GM13976 (cell line): ENCODE measurements around the gene NXPH2.
A peak's percentile ranks its signal among the peaks of the same experiment; 100 is the strongest.

Experiments used
- DNase-seq: peaks from one replicate; pipeline ENCODE4 v3.0.0; 2012; ENCODE audit warnings: low spot score
- CTCF ChIP-seq: IDR thresholded peaks from 2 replicates; pipeline ENCODE4 v1.5.1; 2012; ENCODE audit warnings: borderline replicate concordance, mild to moderate bottlenecking; ENCODE audit not compliant: insufficient read depth; ENCODE audit errors: extremely low read depth, missing control alignments, control extremely low read depth
- in situ Hi-C: fragments of 300-500 bp; cut with MboI; formaldehyde crosslinking; loops from one replicate; pipeline ENCODE4 v1.12.0; 2022; ENCODE audit warnings: low sequenced_read_pairs, mixed read lengths, inconsistent platforms; ENCODE audit not compliant: unreplicated experiment

NXPH2 gene

DNA sequence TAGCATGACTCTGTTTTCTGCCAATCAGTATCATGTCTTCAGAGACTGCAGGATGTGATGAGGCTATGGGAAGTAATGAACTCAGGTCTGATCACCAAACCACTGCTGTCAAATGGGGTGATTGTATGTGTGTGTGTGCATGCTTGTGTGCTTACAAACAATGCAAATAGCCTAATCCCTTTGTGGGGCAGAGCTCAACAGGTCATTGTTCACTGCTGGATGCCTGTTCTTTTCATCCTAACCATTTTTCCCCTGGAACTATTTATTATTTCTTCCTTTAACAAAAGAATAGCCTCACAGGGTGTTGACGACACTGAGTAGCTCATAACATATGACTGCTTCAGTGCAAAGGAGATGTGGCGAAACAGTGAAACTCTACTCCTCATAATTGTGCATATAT, 55.9 kb downstream of the NXPH2 start:
- in situ Hi-C loops, result loop anchor here (25.0 kb wide), 1 partner anchor 237 kb away; no protein-coding TSS in a partner anchor
- no peak for DNase-seq
- no peak for TF ChIP-seq CTCF

DNA sequence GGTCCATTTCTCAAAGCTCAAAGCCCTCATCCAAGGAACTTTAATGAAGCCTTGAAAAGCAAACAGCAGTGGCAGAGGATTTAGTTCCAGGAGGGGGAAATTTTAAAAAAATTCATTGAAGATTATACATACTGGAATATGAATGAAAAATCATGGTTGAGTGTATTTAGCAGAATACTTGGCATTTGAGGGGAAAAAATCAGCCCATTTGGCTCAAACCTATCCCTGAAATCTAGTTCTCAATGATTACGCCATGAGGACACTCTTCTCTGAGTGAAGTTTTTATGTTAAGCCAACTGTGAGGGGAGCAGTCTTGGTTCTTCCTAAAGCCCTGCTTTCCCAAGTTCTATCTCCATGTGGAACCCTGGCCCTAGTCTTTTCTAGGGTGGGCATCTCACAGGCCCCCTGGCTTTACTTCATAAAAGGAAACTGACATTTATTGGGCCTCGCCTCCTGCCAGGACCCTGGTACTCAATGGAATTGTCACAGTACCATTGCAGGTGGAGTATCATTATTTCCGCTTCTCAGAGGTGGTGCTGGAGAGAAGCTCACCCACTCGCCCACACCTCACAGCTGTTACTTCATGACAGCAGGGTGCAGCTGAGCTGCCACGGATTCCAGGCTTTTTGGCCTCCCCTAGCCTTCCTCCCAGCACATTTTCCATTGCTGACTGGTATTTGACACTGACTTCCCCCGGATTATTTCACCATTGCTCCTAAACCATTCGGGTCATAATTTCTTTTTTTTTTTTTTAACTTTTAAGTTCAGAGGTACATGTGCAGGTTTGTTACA, 56.8 kb downstream of the NXPH2 start:
- in situ Hi-C loops, result loop anchor here (25.0 kb wide), 1 partner anchor 236 kb away; no protein-coding TSS in a partner anchor
- DNase-seq, result no peak
- no peak for TF ChIP-seq CTCF

GRCh38 chr2:138722316-138722715, 57.9 kb downstream of the NXPH2 start:
- no peak for DNase-seq
- in situ Hi-C loops, result loop anchor here (25.0 kb wide), 1 partner anchor 235 kb away; no protein-coding TSS in a partner anchor
- TF ChIP-seq CTCF, result no peak

- TF ChIP-seq CTCF, result no peak
- no peak for DNase-seq
- in situ Hi-C loops, result loop anchor here (25.0 kb wide), 1 partner anchor 233 kb away; no protein-coding TSS in a partner anchor
Measured at GRCh38 chr2:138720035-138720838, 60.0 kb downstream of the NXPH2 start.

GRCh38 chr2:138718405-138718804, 61.8 kb downstream of the NXPH2 start:
- no peak for DNase-seq
- in situ Hi-C loops, result loop anchor here (25.0 kb wide), 1 partner anchor 231 kb away; no protein-coding TSS in a partner anchor
- no peak for TF ChIP-seq CTCF

DNA sequence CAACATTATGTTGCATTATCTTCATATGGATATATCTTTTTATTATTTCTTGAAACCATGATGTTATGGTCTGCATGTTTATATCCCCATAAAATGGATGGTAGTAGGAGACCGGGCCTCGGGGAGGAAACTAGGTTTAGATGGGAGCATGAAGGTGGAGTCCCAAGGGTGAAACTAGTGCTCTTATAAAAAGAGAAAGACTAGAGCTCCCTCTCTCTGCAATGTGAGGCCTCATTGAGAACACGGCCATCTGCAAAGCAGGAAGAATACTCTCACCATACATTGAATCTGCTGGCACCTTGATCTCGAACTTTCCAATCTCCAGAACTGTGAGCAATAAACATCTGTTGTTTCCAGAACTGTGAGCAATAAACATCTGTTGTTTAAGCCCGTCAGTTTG, 64.0 kb downstream of the NXPH2 start:
- DNase-seq, result peak; percentile 22
- TF ChIP-seq CTCF, result peak; percentile 41
- in situ Hi-C loops, result loop anchor here (25.0 kb wide), 1 partner anchor 229 kb away; no protein-coding TSS in a partner anchor
